WTC11 (cell line): ENCODE results near the gene ATP6V1F. TPM values are rescaled to one million over a fixed set of nuclear protein-coding genes. Genes with fewer than 3 reads are reported as not detected.

Experiments
- ATAC-seq: fragments of 200-7000 bp; cut with Tn5 transposase; 2 replicates; pipeline ENCODE4 v1.10.0; 2021; ENCODE audit warnings: mild to moderate bottlenecking, moderate library complexity
- CTCF ChIA-PET: fragments of 300-600 bp; sonication (Branson Sonifier 250); formaldehyde crosslinking; loops from one replicate; lab custom pipeline; 2021; ENCODE audit warnings: antibody characterized with exemption; lab: Charles Lee
- POLR2A ChIA-PET: fragments of 350-600 bp; sonication (Branson Sonifier 250); formaldehyde crosslinking; loops from one replicate; lab custom pipeline; 2021; ENCODE audit warnings: antibody characterized with exemption; lab: Charles Lee
- DNase-seq: peaks from one replicate; pipeline ENCODE4 v3.0.0; 2021; ENCODE audit warnings: low spot score
- H3K27ac Mint-ChIP-seq: 2 replicates; pipeline ENCODE4 v1.8.0; 2021; ENCODE audit warnings: mixed read lengths
- H3K27me3 Mint-ChIP-seq: 2 replicates; pipeline ENCODE4 v1.8.0; 2021; ENCODE audit warnings: low read depth, mild to moderate bottlenecking, moderate library complexity, mixed read lengths
- H3K36me3 Mint-ChIP-seq: 2 replicates; pipeline ENCODE4 v1.8.0; 2021; ENCODE audit warnings: mixed read lengths
- H3K4me1 Mint-ChIP-seq: 2 replicates; pipeline ENCODE4 v1.8.0; 2022; ENCODE audit warnings: mixed read lengths
- H3K4me3 Mint-ChIP-seq: 2 replicates; pipeline ENCODE4 v1.8.0; 2021; ENCODE audit warnings: mild to moderate bottlenecking, moderate library complexity, mixed read lengths
- H3K9me3 Mint-ChIP-seq: 2 replicates; pipeline ENCODE4 v1.8.0; 2021; ENCODE audit warnings: mixed read lengths
- FOXJ3 ChIP-seq: sonication (generic); formaldehyde crosslinking; IDR thresholded peaks from 2 replicates; pipeline ENCODE4 v1.9.0; 2021; ENCODE audit warnings: missing genetic modification reagents, mild to moderate bottlenecking, borderline replicate concordance
- MYBL2 ChIP-seq: sonication (generic); formaldehyde crosslinking; IDR thresholded peaks from 2 replicates; pipeline ENCODE4 v1.8.1; 2023; ENCODE audit warnings: mild to moderate bottlenecking, moderate library complexity, missing genetic modification reagents
- NFYB ChIP-seq: sonication (generic); formaldehyde crosslinking; conservative IDR thresholded peaks from 2 replicates; pipeline ENCODE4 v1.8.0; 2022; ENCODE audit warnings: low read depth, missing genetic modification reagents
- PRRX2 ChIP-seq: fragments of 250-450 bp; sonication (Bioruptor Pico); IDR thresholded peaks from 2 replicates; pipeline ENCODE4 v1.8.0; 2021; ENCODE audit warnings: mild to moderate bottlenecking
- ZNF219 ChIP-seq: sonication (generic); formaldehyde crosslinking; IDR thresholded peaks from 2 replicates; pipeline ENCODE4 v1.8.0; 2023; ENCODE audit warnings: missing genetic modification reagents, mild to moderate bottlenecking, borderline replicate concordance
- ZNF396 ChIP-seq: fragments of 250-450 bp; sonication (Bioruptor Pico); IDR thresholded peaks from 2 replicates; pipeline ENCODE4 v1.8.0; 2021; ENCODE audit warnings: mild to moderate bottlenecking, moderate library complexity, borderline replicate concordance
- total RNA-seq: library from RNA; stranded (reverse); gene quantifications from 3 replicates; pipeline ENCODE4 v1.2.3, GENCODE V29; 2021
- TF ChIP-seq, protein P1 (sequence below): sonication (generic); formaldehyde crosslinking; IDR thresholded peaks from 2 replicates; pipeline ENCODE4 v1.8.0; 2023; ENCODE audit warnings: missing genetic modification reagents
- TF ChIP-seq, protein P2 (sequence below): sonication (generic); formaldehyde crosslinking; IDR thresholded peaks from 2 replicates; pipeline ENCODE4 v1.8.1; 2023; ENCODE audit warnings: mild to moderate bottlenecking, moderate library complexity, missing genetic modification reagents
- TF ChIP-seq, protein P3 (sequence below): fragments of 200-600 bp; IDR thresholded peaks from 2 replicates; pipeline ENCODE4 v1.8.0; 2022; ENCODE audit warnings: antibody characterized with exemption
- TF ChIP-seq, protein P4 (sequence below): sonication (generic); formaldehyde crosslinking; IDR thresholded peaks from 2 replicates; pipeline ENCODE4 v1.8.1; 2023; ENCODE audit warnings: mild to moderate bottlenecking, missing genetic modification reagents, borderline replicate concordance
- TF ChIP-seq, protein P5 (sequence below): fragments of 250-450 bp; sonication (Bioruptor Pico); IDR thresholded peaks from 2 replicates; pipeline ENCODE4 v1.9.0; 2021; ENCODE audit warnings: moderate library complexity, mild to moderate bottlenecking, inconsistent platforms, borderline replicate concordance
- TF ChIP-seq, protein P6 (sequence below): sonication (generic); formaldehyde crosslinking; IDR thresholded peaks from 2 replicates; pipeline ENCODE4 v1.8.1; 2022; ENCODE audit warnings: mild to moderate bottlenecking, moderate library complexity, missing genetic modification reagents
- TF ChIP-seq, protein P7 (sequence below): sonication (generic); formaldehyde crosslinking; IDR thresholded peaks from 2 replicates; pipeline ENCODE4 v1.8.0; 2023; ENCODE audit warnings: missing genetic modification reagents, mild to moderate bottlenecking, borderline replicate concordance

Gene ATP6V1F
- total RNA-seq, 1 experiment from 2014 or later: 117 TPM

DNA sequence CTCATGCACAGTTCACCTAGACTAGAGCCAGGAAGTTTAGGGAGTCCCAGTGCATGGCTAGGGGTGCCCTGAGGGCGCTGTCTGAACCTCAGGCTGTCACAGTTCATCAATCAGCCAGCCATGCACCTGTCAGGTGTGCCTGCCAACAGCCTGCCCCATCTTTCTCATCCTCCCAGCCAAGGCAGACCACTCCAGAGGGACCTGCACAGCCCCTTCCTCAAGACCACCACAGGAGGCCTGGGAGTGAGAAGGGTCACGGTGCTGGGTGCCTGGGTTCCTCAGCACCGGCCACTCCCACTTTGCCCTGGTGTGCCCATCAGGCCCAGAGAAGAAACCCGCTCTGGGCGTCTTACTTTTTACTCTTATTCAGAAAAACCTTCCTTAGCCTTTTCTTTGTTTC lies 8.4 kb downstream of the ATP6V1F start:
- H3K4me3 Mint-ChIP-seq: peak overlapping the region; percentile 70; the same call in 1 of the 2 replicates
- no peaks in the 10 kb centered on the region for H3K36me3 Mint-ChIP-seq
- no peak overlapping the region for H3K27ac Mint-ChIP-seq
- H3K27me3 Mint-ChIP-seq: peaks cover 49% of the 10 kb centered on the region
- ChIA-PET POLR2A (interaction anchor here (0.9 kb wide), 1 partner anchor 39 kb away, joined by 3 read pairs; no protein-coding TSS in a partner anchor), CTCF (interaction anchor here (3.4 to 4.5 kb wide), 3 partner anchors 9 to 39 kb away, joined by 10 to 44 read pairs (median 31); no protein-coding TSS in a partner anchor)
- TF ChIP-seq, protein P1, sequence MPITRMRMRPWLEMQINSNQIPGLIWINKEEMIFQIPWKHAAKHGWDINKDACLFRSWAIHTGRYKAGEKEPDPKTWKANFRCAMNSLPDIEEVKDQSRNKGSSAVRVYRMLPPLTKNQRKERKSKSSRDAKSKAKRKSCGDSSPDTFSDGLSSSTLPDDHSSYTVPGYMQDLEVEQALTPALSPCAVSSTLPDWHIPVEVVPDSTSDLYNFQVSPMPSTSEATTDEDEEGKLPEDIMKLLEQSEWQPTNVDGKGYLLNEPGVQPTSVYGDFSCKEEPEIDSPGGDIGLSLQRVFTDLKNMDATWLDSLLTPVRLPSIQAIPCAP (CRISPR knock-in tag): no peak
- no peaks in the 10 kb centered on the region for H3K9me3 Mint-ChIP-seq
- no peak for DNase-seq
- no peak for ATAC-seq
- peaks cover 20% of the 10 kb centered on the region for H3K4me1 Mint-ChIP-seq

DNA sequence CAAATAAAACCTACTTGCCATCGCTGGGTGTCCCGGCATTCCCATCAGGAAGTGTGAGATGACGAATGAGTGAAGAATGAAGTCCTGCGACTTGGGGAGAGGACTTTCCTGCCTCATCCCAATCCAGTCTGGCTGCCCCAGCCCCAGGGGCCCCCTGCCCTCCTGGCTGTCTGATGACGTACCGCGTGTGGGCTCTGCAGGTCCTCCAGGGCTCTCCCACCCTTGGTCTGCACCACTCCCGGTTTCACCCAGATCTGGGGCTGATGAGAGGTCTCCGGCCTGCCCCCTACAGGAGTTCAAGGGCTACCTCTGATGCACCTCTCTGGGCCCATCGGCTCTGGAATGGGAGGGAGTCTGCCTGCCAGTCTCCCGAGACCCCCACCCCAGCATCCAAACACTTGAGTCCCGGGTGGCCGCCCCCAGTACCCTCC lies 9.8 kb downstream of the ATP6V1F start:
- ATAC-seq (peak; percentile 67), DNase-seq (peak; percentile 72)
- TF ChIP-seq, protein P2, sequence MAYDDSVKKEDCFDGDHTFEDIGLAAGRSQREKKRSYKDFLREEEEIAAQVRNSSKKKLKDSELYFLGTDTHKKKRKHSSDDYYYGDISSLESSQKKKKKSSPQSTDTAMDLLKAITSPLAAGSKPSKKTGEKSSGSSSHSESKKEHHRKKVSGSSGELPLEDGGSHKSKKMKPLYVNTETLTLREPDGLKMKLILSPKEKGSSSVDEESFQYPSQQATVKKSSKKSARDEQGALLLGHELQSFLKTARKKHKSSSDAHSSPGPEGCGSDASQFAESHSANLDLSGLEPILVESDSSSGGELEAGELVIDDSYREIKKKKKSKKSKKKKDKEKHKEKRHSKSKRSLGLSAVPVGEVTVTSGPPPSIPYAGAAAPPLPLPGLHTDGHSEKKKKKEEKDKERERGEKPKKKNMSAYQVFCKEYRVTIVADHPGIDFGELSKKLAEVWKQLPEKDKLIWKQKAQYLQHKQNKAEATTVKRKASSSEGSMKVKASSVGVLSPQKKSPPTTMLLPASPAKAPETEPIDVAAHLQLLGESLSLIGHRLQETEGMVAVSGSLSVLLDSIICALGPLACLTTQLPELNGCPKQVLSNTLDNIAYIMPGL: no peak
- TF ChIP-seq, protein P3, sequence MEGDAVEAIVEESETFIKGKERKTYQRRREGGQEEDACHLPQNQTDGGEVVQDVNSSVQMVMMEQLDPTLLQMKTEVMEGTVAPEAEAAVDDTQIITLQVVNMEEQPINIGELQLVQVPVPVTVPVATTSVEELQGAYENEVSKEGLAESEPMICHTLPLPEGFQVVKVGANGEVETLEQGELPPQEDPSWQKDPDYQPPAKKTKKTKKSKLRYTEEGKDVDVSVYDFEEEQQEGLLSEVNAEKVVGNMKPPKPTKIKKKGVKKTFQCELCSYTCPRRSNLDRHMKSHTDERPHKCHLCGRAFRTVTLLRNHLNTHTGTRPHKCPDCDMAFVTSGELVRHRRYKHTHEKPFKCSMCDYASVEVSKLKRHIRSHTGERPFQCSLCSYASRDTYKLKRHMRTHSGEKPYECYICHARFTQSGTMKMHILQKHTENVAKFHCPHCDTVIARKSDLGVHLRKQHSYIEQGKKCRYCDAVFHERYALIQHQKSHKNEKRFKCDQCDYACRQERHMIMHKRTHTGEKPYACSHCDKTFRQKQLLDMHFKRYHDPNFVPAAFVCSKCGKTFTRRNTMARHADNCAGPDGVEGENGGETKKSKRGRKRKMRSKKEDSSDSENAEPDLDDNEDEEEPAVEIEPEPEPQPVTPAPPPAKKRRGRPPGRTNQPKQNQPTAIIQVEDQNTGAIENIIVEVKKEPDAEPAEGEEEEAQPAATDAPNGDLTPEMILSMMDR: peak; percentile 29; the same call in 1 of the 2 replicates
- no peaks in the 10 kb centered on the region for H3K9me3 Mint-ChIP-seq
- H3K36me3 Mint-ChIP-seq: no peaks in the 10 kb centered on the region
- no peak overlapping the region for H3K27ac Mint-ChIP-seq
- ChIA-PET CTCF (interaction anchor here (0.8 to 2.4 kb wide), 3 partner anchors 10 to 40 kb away, joined by 3 to 8 read pairs (median 4); partner anchors contain the start of gene ATP6V1F), POLR2A (no interaction called here)
- H3K4me1 Mint-ChIP-seq: peaks cover 17% of the 10 kb centered on the region
- peaks cover 41% of the 10 kb centered on the region for H3K27me3 Mint-ChIP-seq
- H3K4me3 Mint-ChIP-seq: no peak overlapping the region

DNA sequence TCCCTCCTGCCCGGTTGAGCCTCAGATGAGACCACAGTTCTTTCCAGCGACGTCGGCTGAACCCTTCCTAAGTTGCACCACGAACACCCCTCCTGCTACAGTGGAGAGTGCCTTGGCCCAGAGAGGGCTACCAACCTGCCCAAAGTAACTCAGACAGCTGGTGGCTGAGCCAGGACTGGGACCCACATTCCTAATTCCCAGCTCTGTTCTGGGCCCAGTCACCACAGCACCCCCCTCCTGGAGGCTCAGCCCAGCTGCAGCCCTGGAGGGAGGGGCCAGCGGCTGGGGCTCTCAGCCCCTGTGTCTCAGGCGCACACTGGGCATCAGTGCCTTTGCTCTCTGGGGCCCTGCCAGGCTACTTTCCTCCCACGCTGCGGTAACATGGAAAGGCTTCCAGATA lies 10.6 kb downstream of the ATP6V1F start:
- Mint-ChIP-seq H3K36me3 (no peaks in the 10 kb centered on the region), H3K4me1 (peaks cover 10% of the 10 kb centered on the region), H3K4me3 (no peak overlapping the region), H3K27ac (no peak overlapping the region), H3K9me3 (no peaks in the 10 kb centered on the region), H3K27me3 (peaks cover 33% of the 10 kb centered on the region)
- ATAC-seq (no peak), DNase-seq (no peak)
- TF ChIP-seq, protein P4, sequence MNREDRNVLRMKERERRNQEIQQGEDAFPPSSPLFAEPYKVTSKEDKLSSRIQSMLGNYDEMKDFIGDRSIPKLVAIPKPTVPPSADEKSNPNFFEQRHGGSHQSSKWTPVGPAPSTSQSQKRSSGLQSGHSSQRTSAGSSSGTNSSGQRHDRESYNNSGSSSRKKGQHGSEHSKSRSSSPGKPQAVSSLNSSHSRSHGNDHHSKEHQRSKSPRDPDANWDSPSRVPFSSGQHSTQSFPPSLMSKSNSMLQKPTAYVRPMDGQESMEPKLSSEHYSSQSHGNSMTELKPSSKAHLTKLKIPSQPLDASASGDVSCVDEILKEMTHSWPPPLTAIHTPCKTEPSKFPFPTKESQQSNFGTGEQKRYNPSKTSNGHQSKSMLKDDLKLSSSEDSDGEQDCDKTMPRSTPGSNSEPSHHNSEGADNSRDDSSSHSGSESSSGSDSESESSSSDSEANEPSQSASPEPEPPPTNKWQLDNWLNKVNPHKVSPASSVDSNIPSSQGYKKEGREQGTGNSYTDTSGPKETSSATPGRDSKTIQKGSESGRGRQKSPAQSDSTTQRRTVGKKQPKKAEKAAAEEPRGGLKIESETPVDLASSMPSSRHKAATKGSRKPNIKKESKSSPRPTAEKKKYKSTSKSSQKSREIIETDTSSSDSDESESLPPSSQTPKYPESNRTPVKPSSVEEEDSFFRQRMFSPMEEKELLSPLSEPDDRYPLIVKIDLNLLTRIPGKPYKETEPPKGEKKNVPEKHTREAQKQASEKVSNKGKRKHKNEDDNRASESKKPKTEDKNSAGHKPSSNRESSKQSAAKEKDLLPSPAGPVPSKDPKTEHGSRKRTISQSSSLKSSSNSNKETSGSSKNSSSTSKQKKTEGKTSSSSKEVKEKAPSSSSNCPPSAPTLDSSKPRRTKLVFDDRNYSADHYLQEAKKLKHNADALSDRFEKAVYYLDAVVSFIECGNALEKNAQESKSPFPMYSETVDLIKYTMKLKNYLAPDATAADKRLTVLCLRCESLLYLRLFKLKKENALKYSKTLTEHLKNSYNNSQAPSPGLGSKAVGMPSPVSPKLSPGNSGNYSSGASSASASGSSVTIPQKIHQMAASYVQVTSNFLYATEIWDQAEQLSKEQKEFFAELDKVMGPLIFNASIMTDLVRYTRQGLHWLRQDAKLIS (CRISPR knock-in tag): no peak
- TF ChIP-seq, protein P5, sequence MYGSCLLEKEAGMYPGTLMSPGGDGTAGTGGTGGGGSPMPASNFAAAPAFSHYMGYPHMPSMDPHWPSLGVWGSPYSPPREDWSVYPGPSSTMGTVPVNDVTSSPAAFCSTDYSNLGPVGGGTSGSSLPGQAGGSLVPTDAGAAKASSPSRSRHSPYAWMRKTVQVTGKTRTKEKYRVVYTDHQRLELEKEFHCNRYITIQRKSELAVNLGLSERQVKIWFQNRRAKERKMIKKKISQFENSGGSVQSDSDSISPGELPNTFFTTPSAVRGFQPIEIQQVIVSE (CRISPR knock-in tag): no peak
- TF ChIP-seq ZNF219 (CRISPR knock-in tag): no peak
- no peak for TF ChIP-seq FOXJ3 (CRISPR knock-in tag)
- TF ChIP-seq MYBL2 (CRISPR knock-in tag): no peak
- TF ChIP-seq PRRX2: no peak
- TF ChIP-seq ZNF396 (CRISPR knock-in tag): no peak
- TF ChIP-seq, protein P6, sequence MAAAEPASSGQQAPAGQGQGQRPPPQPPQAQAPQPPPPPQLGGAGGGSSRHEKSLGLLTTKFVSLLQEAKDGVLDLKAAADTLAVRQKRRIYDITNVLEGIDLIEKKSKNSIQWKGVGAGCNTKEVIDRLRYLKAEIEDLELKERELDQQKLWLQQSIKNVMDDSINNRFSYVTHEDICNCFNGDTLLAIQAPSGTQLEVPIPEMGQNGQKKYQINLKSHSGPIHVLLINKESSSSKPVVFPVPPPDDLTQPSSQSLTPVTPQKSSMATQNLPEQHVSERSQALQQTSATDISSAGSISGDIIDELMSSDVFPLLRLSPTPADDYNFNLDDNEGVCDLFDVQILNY: no peak
- TF ChIP-seq, protein P3: no peak
- TF ChIP-seq, protein P7, sequence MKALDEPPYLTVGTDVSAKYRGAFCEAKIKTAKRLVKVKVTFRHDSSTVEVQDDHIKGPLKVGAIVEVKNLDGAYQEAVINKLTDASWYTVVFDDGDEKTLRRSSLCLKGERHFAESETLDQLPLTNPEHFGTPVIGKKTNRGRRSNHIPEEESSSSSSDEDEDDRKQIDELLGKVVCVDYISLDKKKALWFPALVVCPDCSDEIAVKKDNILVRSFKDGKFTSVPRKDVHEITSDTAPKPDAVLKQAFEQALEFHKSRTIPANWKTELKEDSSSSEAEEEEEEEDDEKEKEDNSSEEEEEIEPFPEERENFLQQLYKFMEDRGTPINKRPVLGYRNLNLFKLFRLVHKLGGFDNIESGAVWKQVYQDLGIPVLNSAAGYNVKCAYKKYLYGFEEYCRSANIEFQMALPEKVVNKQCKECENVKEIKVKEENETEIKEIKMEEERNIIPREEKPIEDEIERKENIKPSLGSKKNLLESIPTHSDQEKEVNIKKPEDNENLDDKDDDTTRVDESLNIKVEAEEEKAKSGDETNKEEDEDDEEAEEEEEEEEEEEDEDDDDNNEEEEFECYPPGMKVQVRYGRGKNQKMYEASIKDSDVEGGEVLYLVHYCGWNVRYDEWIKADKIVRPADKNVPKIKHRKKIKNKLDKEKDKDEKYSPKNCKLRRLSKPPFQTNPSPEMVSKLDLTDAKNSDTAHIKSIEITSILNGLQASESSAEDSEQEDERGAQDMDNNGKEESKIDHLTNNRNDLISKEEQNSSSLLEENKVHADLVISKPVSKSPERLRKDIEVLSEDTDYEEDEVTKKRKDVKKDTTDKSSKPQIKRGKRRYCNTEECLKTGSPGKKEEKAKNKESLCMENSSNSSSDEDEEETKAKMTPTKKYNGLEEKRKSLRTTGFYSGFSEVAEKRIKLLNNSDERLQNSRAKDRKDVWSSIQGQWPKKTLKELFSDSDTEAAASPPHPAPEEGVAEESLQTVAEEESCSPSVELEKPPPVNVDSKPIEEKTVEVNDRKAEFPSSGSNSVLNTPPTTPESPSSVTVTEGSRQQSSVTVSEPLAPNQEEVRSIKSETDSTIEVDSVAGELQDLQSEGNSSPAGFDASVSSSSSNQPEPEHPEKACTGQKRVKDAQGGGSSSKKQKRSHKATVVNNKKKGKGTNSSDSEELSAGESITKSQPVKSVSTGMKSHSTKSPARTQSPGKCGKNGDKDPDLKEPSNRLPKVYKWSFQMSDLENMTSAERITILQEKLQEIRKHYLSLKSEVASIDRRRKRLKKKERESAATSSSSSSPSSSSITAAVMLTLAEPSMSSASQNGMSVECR (CRISPR knock-in tag): no peak
- no peak for TF ChIP-seq NFYB
- POLR2A ChIA-PET: no interaction called here
- CTCF ChIA-PET: interaction anchor here (0.8 to 2.4 kb wide), 7 partner anchors 9 to 79 kb away, joined by 3 to 10 read pairs (median 5); partner anchors contain the start of gene ATP6V1F
